Putamen (tissue), 1 donor: ENCODE data around the gene LITAF.

ENCODE experiments used
- DNase-seq: peaks from one replicate; pipeline ENCODE4 v3.0.0-alpha.2; 2016; ENCODE audit warnings: low spot score

The LITAF gene

GRCh38 chr16:11550791-11551498 is 35.8 kb downstream of the LITAF start:
- DNase-seq, result no peak

- peak; percentile 93 for DNase-seq
These were observed 39.4 kb downstream of the LITAF start for GRCh38 chr16:11547118-11547916.

GRCh38 chr16:11546608-11547061 is 40.1 kb downstream of the LITAF start:
- no peak for DNase-seq

GRCh38 chr16:11543661-11544393 is 42.9 kb downstream of the LITAF start:
- no peak for DNase-seq

- no peak for DNase-seq
These were observed 44.5 kb downstream of the LITAF start for GRCh38 chr16:11542069-11542744.

- no peak for DNase-seq
These were observed 47.1 kb downstream of the LITAF start for GRCh38 chr16:11539641-11540050.

GRCh38 chr16:11538880-11539279 is 47.8 kb downstream of the LITAF start:
- no peak for DNase-seq

GRCh38 chr16:11536104-11536866 is 50.4 kb downstream of the LITAF start:
- DNase-seq, result no peak

GRCh38 chr16:11535494-11535893 is 51.2 kb downstream of the LITAF start:
- DNase-seq, result no peak

- no peak for DNase-seq
These were observed 52.5 kb downstream of the LITAF start for GRCh38 chr16:11534262-11534661.

- no peak for DNase-seq
These were observed 53.1 kb downstream of the LITAF start for GRCh38 chr16:11533588-11533987.

GRCh38 chr16:11530171-11530940 is 56.4 kb downstream of the LITAF start:
- DNase-seq, result no peak

GRCh38 chr16:11529285-11529684 is 57.4 kb downstream of the LITAF start:
- no peak for DNase-seq

- DNase-seq, result no peak
These were observed 58.7 kb downstream of the LITAF start for GRCh38 chr16:11528053-11528452.

GRCh38 chr16:11526655-11527350 is 59.9 kb downstream of the LITAF start:
- DNase-seq, result no peak

GRCh38 chr16:11524098-11524760 is 62.5 kb downstream of the LITAF start:
- no peak for DNase-seq

- DNase-seq, result no peak
These were observed 65.7 kb downstream of the LITAF start for GRCh38 chr16:11521055-11521454.

GRCh38 chr16:11520442-11520841 is 66.3 kb downstream of the LITAF start:
- DNase-seq, result no peak

- DNase-seq, result no peak
These were observed 68.8 kb downstream of the LITAF start for GRCh38 chr16:11517961-11518360.
